HG02970 (cell line): ENCODE measurements around the gene NKPD1.

Source experiments
- ATAC-seq: cut with Tn5 transposase; IDR thresholded peaks from one replicate; pipeline ENCODE4 v1.9.1; 2021; ENCODE audit warnings: mild to moderate bottlenecking, moderate library complexity, moderate number of reproducible peaks; ENCODE audit not compliant: unreplicated experiment, low FRiP score

The NKPD1 gene

GRCh38 chr19:45156011-45156630 is 4.7 kb downstream of the NKPD1 start:
- no peak for ATAC-seq

- no peak for ATAC-seq
Measured at GRCh38 chr19:45154064-45154827, 6.5 kb downstream of the NKPD1 start.

- ATAC-seq, result no peak
Measured at GRCh38 chr19:45153339-45154063, 7.3 kb downstream of the NKPD1 start.

GRCh38 chr19:45152504-45153338 is 8.1 kb downstream of the NKPD1 start:
- ATAC-seq, result no peak

- no peak for ATAC-seq
Measured at GRCh38 chr19:45151821-45152503, 8.8 kb downstream of the NKPD1 start.

- no peak for ATAC-seq
Measured at GRCh38 chr19:45151320-45151719, 9.5 kb downstream of the NKPD1 start.

- ATAC-seq, result no peak
Measured at GRCh38 chr19:45150751-45151281, 10.0 kb downstream of the NKPD1 start.

GRCh38 chr19:45150180-45150579 is 10.6 kb downstream of the NKPD1 start:
- ATAC-seq, result no peak

- no peak for ATAC-seq
Measured at GRCh38 chr19:45149129-45149528, 11.7 kb downstream of the NKPD1 start.

- no peak for ATAC-seq
Measured at GRCh38 chr19:45147835-45148676, 12.7 kb downstream of the NKPD1 start.

GRCh38 chr19:45146741-45147205 is 14.0 kb downstream of the NKPD1 start:
- ATAC-seq, result no peak

GRCh38 chr19:45146251-45146650 is 14.5 kb downstream of the NKPD1 start:
- no peak for ATAC-seq

- ATAC-seq, result no peak
Measured at GRCh38 chr19:45145270-45146189, 15.3 kb downstream of the NKPD1 start.

- ATAC-seq, result no peak
Measured at GRCh38 chr19:45144431-45145269, 16.1 kb downstream of the NKPD1 start.

- no peak for ATAC-seq
Measured at GRCh38 chr19:45142726-45143110, 18.1 kb downstream of the NKPD1 start.

- ATAC-seq, result no peak
Measured at GRCh38 chr19:45142016-45142725, 18.6 kb downstream of the NKPD1 start.
